Chondrocyte (in vitro differentiated cells): Measurements from ENCODE around the gene PSPN. TPM values are rescaled to one million over a fixed set of nuclear protein-coding genes. Genes with fewer than 3 reads are reported as not detected.
"Not testable (repeated sequence)": the region's sequence is repeated elsewhere in the genome, so short reads cannot be mapped to it uniquely, and the experiment has no call there.

Source experiments
- DNase-seq: peaks from one replicate; pipeline ENCODE4 v3.0.0; 2021; ENCODE audit warnings: mixed read lengths, low spot score
- H3K27ac Mint-ChIP-seq: one replicate; pipeline ENCODE4 v1.8.0; 2021; ENCODE audit warnings: mild to moderate bottlenecking, moderate library complexity, mixed read lengths; ENCODE audit not compliant: unreplicated experiment
- H3K27me3 Mint-ChIP-seq: 2 replicates; pipeline ENCODE4 v1.8.0; 2021; ENCODE audit warnings: low read depth, mixed read lengths
- H3K36me3 Mint-ChIP-seq: 2 replicates; pipeline ENCODE4 v1.8.0; 2021; ENCODE audit warnings: low read depth, mixed read lengths
- H3K4me1 Mint-ChIP-seq: 2 replicates; pipeline ENCODE4 v1.8.0; 2021; ENCODE audit warnings: low read depth, mild to moderate bottlenecking, mixed read lengths
- H3K4me3 Mint-ChIP-seq: one replicate; pipeline ENCODE4 v1.8.0; 2021; ENCODE audit warnings: mild to moderate bottlenecking, moderate library complexity, mixed read lengths; ENCODE audit not compliant: unreplicated experiment
- H3K9me3 Mint-ChIP-seq: 2 replicates; pipeline ENCODE4 v1.8.0; 2021; ENCODE audit warnings: low read depth, mixed read lengths
- total RNA-seq: library from RNA; stranded (reverse); gene quantifications from 3 replicates; pipeline ENCODE4 v1.2.1, GENCODE V29; 2021
- TF ChIP-seq, protein P1 (sequence below): fragments of 200-600 bp; sonication (generic); IDR thresholded peaks from 2 replicates; pipeline ENCODE4 v1.5.0; 2021; ENCODE audit warnings: antibody characterized with exemption, mild to moderate bottlenecking, moderate library complexity

PSPN gene
- total RNA-seq, 1 donor from 2014 or later, result 2.8 TPM

DNA sequence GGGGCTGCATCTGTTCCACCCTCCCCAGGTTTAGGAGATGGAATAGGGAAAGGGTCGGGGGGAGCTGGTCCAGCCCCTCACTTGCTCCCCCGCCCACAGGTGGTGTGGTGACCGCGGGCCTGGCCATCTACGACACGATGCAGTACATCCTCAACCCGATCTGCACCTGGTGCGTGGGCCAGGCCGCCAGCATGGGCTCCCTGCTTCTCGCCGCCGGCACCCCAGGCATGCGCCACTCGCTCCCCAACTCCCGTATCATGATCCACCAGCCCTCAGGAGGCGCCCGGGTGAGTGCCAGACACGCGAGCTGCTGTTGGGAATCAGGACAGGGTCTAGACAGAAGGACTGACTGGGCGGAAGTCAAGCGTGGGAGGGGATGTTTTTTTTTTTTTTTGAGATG is 11.4 kb downstream of the PSPN start:
- no peak for DNase-seq
- Mint-ChIP-seq H3K9me3 (no peaks in the 10 kb centered on the region), H3K4me3 (no peak overlapping the region), H3K4me1 (peaks cover 8% of the 10 kb centered on the region), H3K36me3 (peaks cover 14% of the 10 kb centered on the region), H3K27me3 (no peaks in the 10 kb centered on the region), H3K27ac (no peak overlapping the region)
- TF ChIP-seq, protein P1, sequence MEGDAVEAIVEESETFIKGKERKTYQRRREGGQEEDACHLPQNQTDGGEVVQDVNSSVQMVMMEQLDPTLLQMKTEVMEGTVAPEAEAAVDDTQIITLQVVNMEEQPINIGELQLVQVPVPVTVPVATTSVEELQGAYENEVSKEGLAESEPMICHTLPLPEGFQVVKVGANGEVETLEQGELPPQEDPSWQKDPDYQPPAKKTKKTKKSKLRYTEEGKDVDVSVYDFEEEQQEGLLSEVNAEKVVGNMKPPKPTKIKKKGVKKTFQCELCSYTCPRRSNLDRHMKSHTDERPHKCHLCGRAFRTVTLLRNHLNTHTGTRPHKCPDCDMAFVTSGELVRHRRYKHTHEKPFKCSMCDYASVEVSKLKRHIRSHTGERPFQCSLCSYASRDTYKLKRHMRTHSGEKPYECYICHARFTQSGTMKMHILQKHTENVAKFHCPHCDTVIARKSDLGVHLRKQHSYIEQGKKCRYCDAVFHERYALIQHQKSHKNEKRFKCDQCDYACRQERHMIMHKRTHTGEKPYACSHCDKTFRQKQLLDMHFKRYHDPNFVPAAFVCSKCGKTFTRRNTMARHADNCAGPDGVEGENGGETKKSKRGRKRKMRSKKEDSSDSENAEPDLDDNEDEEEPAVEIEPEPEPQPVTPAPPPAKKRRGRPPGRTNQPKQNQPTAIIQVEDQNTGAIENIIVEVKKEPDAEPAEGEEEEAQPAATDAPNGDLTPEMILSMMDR, result no peak

- DNase-seq, result no peak
- TF ChIP-seq, protein P1, result no peak
- Mint-ChIP-seq H3K4me1 (peaks cover 8% of the 10 kb centered on the region), H3K9me3 (no peaks in the 10 kb centered on the region), H3K27ac (peak overlapping the region; percentile 92), H3K27me3 (no peaks in the 10 kb centered on the region), H3K36me3 (peaks cover 8% of the 10 kb centered on the region), H3K4me3 (peak overlapping the region; percentile 88)
These were observed 13.4 kb downstream of the PSPN start for GRCh38 chr19:6362351-6362801.

DNA sequence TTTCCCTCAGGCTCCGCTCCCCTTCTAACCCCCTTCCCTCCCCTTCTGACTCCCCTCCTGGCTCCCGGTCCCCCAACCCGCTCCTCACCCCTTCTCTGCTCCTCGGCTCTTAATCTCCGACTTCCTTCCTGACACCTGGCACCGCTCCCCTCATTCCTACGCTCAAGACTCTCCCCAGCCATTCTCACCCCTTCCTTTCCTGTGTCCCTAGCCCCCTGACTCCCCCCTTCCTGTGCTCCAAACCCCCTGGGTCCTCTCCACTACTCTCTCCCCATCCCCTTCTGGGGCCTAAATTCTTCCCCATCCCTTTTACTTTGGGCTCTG is 13.7 kb downstream of the PSPN start:
- no peaks in the 10 kb centered on the region for H3K9me3 Mint-ChIP-seq
- H3K4me3 Mint-ChIP-seq, result peak overlapping the region; percentile 88
- H3K27me3 Mint-ChIP-seq, result no peaks in the 10 kb centered on the region
- TF ChIP-seq, protein P1, result no peak
- peaks cover 7% of the 10 kb centered on the region for H3K36me3 Mint-ChIP-seq
- peaks cover 8% of the 10 kb centered on the region for H3K4me1 Mint-ChIP-seq
- H3K27ac Mint-ChIP-seq, result peak overlapping the region; percentile 92
- DNase-seq, result no peak

DNA sequence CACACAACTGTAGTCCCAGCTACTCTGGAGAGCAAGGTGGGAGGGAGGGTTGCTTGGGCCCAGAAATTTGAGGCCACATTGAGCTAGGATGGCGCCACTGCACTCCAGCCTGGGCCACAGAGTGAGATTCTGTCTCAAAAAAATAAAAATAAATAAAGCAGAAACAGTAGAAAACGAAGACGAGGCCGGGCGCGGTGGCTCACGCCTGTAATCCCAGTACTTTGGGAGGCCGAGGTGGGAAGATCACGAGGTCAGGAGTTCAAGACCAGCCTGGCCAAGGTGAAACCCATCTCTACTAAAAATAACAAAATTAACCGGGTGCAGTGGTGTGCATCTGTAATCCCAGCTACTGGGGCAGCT is 14.9 kb downstream of the PSPN start:
- peak overlapping the region; percentile 88 for H3K4me3 Mint-ChIP-seq
- H3K27ac Mint-ChIP-seq, H3K36me3 Mint-ChIP-seq, H3K27me3 Mint-ChIP-seq, H3K4me1 Mint-ChIP-seq, DNase-seq, H3K9me3 Mint-ChIP-seq: not testable (repeated sequence)

- H3K36me3 Mint-ChIP-seq, H3K4me3 Mint-ChIP-seq, H3K9me3 Mint-ChIP-seq: not testable (repeated sequence)
These were observed 15.3 kb downstream of the PSPN start for GRCh38 chr19:6360445-6360844.

GRCh38 chr19:6359568-6360341 is 16.0 kb downstream of the PSPN start:
- Mint-ChIP-seq H3K36me3 (peaks cover 2% of the 10 kb centered on the region), H3K27ac (no peak overlapping the region), H3K4me3 (no peak overlapping the region), H3K4me1 (peaks cover 8% of the 10 kb centered on the region), H3K27me3 (no peaks in the 10 kb centered on the region), H3K9me3 (no peaks in the 10 kb centered on the region)
- TF ChIP-seq, protein P1, result no peak
- DNase-seq, result no peak

More at GRCh38 chr19:6360445-6360844, 15.3 kb downstream of the PSPN start:
- not testable (repeated sequence) for H3K4me1 Mint-ChIP-seq, DNase-seq, H3K27ac Mint-ChIP-seq, H3K27me3 Mint-ChIP-seq
